DMS79 (cell line): ENCODE results near the gene KIAA1671.

Experiments
- DNase-seq: peaks from one replicate; lab custom pipeline; 2025; lab: John Stamatoyannopoulos, UW

Gene KIAA1671

DNA sequence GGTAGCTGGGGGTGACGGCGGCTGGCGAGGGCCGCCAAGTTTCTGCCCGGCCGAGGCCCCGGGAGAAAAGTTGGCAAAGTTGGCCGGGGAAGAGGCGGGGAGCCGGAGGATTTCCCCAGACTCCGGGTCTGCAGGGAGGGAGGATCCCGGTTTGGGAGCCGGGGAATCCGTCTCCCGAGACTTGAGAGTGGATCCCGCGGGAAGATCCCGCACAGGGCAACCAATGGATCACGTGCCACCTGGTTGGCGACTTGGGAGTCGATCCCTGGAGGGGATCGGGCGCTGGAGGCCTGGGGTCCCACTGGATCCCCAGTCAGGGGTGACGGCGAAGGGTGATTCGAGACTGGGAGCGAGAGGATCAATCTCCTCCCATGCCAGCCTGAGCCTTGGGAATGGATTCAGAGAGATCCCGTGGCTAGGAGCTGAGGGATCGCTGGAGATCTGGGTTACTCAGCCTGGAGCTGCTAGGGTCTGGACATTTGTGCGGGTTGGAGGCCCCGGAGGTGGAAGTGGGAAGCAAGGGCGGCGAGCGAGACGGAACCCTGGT lies 394 bp downstream of the KIAA1671 start:
- DNase-seq: peak; percentile 13

DNA sequence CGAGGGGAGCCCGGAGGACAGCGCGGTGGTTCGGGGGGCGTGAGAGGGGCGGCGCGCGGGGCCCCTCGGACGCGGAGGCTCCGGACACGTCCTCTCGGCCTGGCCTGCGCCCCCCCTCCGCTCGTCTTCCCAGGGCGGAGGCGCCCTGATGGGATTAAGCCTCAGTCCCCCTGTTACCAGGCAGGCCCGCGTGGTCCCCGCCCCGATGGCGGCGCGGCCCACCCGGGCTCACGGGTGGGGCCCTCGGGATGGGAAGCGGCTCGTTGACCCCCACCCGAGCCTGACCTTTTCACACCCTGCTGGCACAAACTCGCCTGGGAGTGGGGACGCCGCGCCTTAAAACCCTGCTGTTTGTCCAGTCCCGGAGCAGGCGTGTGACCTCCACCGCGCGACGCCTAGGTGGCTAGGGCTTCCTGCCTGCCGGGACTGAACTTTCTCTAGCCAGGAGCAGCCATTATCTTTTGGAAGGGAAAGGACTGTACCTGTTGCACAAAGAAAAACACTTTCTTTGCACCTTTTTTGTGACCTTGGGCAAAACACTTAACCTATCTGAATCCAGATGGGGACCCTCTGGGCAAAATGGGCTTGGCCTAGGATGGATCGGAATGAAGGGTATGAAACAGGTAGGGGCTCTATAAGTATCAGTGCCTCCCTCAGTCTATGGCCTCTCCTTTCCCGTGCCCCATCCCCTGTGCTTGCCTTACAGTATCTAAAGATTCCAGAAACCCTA lies 1.0 kb downstream of the KIAA1671 start:
- DNase-seq: no peak

DNA sequence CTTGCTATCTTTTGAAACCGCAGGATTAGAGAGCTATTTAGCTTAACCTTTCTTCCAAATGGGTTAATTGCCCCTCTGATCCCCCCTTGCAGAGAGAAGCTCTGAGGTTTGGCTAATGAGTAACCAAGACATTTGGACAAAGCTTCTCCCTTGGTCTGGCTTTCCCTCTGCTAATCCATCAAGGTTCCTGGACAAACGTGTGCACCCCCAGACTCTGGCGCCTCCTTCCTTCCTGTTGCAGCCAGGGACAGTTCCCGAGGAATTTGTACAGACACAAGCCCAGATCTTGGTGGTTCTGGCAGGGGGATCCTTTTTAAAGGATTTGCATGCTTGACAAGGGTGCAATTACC lies 1.6 kb downstream of the KIAA1671 start:
- no peak for DNase-seq

DNA sequence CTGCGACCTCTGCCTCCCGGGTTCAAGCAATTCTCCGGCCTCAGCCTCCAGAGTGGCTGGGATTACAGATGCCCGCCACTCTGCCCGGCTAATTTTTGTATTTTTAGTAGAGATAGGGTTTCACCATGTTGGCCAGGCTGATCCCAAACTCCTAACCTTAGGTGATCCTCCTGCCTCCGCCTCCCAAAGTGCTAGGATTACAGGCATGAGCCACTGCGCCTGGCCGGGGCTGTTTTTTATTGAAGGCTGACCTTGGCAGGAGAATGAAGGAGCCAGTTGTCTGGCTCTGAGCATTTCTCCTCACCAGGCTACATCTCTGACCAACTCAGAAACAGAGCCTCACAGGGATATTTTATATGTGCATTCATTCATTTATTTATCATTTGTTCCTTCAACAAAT lies 2.3 kb downstream of the KIAA1671 start:
- DNase-seq: no peak

DNA sequence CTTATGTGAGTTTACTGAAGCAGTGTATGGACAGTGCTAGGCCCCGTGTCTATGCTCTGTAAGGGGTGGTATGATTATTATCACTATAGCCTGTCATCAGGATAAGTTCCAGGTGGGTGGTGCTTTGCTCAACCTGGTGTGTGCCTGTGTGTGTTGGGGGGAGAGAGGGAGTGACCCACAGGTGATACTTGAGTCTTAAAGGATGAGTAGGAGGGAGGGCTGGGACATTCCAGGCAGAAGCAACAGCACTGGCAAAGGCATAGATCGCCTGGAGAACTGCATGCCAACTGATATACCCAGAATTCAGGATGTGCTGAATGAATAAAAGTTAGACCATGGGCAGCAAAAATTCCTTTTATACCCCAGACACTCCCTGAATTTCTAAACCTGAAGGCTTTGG lies 4.5 kb downstream of the KIAA1671 start:
- no peak for DNase-seq

DNA sequence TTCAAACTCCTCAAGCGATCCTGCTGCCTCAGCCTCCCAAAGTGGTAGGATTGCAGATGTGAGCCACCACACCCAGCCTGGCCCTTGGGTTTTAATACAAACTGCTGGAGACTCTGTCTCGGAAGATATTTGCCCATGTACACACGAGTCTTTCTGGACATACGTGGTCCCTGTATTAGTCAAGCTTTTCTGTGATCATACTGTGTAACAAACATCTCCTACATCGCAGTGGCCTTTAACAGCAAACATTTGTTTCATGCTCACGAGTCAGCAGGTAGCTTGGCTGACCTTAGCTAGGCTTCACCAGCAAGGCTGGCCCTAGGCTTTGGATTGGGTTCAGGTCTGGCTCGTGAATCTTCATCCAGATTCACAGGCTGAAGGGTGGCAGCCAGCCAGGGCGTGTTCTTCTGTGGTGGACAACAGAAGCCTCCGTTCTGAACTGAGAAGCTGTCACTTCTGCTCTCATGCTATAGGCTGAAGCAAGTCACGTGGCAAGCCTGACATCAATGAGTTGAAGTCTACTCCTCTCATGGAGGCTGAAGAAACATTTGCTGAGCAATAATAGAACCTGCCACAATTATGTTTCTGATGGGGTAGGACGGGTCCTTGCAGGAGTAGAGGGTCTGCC lies 8.8 kb downstream of the KIAA1671 start:
- DNase-seq: no peak

DNA sequence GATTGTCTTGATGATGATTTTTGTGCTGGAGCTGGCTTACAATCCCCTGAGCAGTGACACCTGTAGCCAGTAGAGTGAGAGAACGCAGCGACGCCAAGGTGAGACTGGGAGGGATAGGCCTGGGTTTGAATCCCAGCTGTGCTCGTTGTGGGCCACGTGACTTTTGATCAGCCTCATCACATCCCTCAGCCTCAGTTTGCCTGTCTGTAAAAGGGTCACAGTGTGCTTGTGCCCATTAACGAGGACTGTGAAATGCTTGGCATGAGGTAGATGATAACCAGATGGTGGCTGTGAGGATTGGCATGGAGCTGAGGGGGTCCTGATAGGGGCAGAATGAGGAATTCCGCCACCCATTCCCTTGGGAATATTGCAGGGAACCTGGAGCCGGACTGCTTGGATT lies 9.6 kb downstream of the KIAA1671 start:
- no peak for DNase-seq

DNA sequence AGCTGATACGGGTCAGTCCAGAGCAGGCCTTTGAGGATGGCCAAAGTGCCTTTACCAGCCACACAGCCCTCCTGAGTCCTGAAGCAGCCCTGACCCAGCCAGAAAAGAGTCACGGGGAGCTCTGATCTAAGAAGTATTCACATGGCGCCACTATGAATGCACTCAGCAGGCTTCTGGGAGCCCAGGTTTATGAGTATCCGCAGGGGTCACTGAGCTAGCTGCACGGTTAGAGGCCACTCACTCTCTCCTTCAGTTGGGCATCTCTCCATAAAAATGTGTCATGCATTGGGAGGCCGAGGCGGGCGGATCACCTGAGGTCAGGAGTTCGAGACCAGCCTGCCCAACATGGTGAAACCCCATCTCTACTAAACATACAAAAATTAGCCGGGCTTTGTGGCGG lies 10.3 kb downstream of the KIAA1671 start:
- DNase-seq: no peak

DNA sequence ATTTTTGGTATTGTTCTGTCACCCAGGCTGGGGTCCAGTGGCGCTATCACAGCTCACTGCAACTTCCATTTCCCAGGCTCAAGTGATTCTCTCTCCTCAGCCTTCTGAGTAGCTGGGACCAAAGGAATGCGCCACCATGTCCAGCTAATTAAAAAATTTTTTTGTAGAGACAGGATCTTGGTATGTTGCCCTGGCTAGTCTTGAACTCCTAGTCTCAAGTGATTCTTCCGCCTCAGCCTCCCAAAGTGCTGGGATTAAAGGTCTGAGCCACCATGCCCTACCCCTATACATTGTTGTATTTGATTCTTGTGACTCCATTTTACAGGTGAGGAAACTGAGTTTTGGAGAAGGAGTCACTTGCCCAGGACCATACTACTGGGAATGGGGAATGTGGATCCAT lies 11.9 kb downstream of the KIAA1671 start:
- no peak for DNase-seq

DNA sequence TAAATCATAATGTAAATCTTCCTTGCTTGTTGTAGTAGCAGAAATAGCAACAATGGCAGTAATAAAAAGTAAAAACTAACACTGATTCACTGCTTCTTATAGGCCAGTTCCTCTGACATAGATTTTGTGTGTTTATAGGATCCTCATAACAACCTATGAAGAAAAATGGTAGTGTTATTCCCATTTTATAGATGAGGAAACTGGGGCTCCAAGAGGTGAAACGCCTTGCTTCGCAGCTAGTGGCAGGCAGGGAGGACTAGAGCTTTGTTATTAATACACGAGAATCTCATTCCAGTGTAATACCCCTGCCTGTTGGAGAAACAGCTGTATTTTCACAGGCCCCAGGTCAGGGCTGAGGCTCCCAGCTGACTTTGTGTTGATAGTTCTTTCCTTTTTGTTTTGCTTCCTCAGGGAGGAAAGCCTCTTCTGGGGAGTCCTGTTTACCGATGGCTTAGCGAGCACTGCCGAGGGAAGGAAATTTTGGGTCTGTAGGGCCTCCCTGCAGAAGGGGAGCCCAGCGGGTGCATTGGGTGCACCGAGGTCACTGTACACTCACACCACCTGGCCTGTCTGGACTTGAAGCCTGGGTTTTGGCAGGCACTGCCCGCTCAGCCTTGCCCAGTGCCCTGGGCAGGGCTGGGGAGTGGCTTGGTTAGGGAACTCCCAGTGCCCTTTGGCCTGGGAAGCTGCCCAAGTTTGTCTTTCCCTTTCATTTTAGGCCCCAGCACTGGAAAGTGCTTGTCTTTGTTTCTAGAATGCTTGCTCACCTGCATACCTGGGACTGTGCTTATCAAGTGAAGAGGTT lies 13.5 kb downstream of the KIAA1671 start:
- DNase-seq: no peak

DNA sequence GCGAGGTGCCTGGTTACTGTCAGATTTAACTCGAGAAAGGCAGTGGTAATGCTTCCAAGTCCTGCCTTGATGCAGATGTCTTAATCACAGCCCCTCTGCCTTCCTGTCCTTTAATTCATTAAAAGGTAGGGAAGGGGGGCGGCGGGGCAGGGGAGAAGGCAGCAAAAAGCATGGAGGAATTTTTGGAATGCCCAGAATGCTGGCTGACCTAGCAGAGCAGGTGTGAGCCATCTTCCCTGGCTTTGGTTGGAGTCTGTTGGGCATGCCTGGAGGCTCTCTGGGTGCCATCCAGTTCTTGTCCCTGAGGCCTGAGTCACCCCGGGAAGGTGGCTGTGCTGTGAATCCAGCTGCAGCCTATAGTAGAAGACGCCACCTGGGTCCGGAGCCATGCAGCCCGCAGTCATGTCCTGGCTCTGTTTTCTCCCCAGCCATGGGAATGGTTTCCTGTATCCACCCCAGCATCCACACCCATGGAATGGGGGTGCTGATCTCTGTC lies 15.6 kb downstream of the KIAA1671 start:
- DNase-seq: no peak

DNA sequence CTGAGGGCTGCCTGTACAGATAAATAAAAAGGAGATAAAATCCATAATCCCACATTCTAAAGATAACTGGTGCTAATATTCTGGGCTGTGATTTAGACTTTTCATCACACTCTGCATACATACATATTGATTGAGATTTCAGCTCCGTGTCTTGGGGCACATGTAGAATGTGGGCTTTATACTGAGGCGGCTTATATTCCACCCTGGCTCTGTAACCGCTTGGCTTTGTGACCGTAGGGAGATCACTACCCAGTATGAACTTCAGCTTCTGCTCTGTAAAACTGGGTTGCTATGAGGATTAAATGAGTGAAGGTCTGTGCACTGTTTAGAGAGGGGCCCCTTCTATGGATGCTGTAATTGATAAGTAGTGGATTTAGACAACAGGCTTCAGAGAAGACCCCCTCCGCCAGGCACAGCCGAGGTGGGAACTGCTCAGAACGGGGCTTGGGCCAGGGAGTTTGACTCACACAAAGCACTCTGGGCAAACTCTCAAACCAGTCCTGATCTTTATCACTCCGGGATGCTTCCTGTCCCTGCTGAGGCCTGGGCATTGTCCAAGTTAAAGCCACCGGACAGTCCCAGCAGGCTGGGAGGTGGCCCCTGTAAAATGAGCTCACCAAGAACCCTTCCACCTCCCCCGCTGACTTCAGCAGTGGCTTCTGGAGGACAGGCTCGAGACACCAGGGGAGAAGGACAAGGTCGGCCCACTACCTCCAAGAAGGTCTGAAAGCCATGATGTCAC lies 17.2 kb downstream of the KIAA1671 start:
- no peak for DNase-seq

DNA sequence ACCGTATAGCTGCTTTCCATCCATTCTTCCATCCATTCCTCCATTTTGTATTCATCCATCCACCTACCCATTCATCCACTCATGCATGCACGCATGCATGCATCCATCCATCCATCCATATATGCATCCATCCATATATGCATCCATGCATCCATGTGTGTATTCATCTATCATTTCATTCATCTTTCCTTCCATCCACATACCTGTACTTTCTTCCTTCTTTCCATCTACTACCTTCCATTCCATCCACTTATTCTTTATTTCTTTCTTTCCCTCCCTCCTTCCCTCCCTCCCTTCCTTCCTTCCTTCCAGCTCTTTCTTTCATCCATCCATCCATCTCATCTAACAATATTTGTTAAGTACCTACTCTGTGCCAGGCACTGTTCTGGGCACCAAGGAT lies 19.9 kb downstream of the KIAA1671 start:
- DNase-seq: no peak

DNA sequence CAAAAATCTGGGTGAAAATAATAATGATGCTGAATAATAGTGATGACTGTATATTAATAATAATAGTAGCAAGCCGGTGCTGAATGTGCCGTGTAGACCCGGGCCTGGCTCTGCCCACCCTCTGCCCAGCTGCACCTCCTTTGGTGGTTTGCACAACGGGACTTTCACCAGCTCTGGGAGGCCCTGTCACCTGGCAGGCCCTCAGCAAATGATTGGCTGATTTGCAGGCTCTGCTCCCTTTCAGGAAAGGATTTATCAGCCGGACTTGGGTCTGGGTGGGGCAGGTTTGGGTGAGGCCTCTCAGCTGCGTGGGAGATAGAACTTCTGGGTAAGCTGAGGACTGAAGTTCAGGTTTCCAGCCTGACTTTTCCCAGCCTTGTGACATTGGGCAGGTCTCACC lies 21.4 kb downstream of the KIAA1671 start:
- no peak for DNase-seq

DNA sequence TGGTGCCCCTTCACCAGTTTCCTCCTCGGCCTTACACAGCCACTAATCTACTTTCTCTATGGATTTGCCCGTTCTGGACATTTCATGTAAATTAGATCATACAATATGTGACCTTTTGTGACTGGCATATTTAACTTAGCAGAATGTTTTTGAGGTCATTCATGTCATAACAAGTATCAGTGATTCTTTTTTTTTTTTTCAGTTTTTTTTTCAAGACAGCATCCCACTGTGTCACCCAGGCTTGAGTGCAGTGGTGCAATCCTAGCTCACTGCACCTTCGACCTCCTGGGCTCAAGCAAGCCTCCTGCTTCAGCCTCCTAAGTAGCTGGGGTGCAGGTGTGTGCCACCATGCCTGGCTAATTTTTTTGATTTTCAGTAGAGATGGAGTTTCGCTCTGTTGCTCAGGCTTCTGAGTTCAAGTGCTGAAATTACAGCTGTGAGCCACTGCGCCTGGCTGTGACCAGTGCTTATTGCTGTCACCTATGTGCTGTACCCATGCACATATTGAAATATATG lies 22.7 kb downstream of the KIAA1671 start:
- DNase-seq: no peak

DNA sequence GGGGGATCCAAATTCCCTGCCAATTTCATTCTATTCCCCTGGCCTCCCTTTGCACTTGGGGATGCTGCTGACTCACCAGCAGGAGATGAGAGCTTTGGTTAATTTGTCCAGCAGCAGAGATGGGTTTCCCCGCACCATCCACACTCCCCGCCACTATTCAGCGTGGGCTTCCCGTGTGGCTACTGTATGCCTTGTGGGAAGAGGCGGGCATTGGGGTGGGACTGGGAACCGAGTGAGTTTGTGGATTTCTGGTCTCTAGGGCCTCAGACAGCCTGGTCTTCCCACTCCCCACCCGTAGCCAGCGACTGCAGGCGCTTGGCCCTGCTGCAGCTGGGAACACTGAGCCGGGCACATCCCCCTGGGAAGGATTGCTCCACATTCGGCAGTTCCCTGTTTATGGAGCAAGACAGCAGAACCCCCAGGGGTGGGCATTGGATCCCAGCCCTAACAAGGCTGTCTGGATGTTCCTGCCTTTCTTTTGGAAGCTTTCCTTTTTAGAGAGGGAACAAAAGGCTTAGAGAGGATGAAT lies 23.4 kb downstream of the KIAA1671 start:
- DNase-seq: no peak

DNA sequence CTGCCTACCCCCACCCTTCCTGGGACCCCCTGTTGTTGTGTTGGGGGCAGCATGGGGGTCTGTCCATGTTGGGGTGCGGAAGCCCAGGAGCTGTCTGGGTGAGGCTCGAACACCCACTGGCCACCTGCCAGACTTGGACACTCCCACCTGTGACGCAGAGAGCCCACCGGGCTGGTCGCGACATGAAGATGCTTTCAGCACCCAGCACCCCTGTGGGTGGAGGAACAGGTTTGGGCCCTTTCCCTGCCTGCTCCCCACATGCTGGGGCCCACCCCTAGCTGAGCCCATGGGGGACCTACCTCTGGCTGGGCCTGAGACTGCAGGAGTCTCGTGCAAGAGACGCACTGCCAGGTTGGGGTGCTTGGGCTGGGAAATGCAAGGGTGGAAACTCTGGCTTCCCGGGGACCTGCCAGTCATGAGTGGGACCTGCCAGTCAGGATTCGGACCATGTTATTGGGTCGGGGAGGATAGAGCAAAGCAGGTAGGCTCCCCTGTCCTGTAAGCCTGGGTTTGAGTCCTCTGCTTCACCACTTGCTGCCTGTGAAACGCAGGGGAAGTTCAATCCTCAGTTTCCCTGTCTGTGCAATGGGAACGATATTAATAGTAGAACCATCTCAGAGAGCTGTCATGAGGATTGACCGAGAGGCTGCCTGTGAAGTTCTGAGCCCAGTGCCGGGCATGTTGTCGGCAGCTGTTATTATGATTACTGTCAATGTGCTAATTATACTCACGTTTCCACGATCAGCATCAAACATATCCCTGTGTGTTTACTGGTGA lies 24.1 kb downstream of the KIAA1671 start:
- DNase-seq: no peak

DNA sequence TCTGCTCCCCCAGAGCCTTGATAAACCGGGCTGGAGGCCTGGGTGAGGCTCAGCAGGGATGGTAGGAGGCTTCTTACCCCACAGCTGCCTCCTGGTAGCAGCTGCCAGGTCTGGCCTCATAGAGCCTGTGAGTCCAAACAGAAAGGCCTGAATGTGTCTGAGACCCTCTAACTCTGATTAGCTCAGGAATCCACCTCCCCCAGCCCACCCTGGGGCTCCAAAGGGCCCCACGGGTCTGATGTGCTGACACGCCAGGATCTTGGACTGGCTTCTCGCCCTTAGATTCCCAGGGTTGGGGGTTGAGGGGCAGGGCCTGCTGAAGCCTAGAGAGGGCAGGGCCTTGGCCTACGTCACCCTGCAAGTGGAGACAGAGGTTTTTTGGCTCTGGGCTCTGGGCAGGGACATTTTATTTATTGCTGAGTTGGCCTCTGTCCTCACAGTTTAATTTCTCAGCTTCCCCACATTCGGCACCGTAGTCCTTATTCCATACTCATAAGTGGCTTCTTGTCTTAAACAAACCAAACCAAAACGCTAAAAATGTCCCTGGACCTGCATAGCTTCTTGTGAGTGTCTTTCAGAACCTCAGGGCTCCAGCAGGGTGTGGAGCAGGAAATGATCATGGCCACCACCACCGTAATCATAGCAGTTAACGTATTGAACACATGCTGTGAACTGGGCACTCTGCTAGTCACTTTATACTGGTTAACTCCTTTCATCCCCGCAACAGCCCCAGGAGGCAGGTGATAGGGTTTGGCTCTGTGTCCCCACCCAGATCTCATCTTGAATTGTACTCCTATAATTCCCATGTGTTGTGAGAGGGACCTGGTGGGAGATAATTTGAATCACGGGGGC lies 25.1 kb downstream of the KIAA1671 start:
- no peak for DNase-seq

DNA sequence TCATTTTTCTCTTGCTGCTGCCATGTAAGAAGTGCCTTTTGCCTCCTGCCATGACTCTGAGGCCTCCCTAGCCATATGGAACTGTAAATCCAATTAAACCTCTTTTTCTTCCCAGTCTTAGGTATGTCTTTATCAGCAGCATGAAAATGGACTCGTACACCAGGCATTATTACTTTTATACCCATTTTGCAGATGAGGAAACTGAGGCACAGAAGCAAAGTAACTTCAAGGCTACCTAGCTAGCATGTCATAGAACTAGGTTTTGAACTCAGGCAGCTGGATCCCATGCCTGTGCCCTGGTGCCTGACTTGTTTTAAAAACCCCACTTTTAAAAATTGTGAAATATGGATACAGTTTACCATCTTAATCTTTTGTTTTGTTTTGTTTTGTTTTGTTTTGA lies 25.8 kb downstream of the KIAA1671 start:
- DNase-seq: no peak

DNA sequence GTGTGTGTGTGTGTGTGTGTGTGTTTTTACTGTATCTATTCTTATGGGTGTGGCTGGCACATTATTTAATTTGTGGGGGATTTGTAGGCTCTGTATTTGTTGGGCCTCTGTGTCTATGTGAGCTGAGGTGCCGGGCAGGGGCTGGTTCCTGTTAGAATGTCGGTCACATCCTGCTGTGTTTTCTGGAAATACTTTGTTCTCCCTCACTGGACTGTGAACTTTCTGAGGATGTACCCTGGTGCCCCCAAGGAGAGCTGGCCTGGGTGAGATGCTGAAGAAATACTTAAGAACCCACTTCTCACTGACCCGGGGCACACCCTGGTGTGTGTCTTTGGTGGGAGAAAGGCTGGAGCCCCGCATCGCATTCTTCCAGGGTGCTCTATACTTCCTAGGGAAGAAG lies 28.6 kb downstream of the KIAA1671 start:
- no peak for DNase-seq
